H9 (cell line): Measurements from ENCODE around the gene POU6F2. TPM values are rescaled to one million over a fixed set of nuclear protein-coding genes. Genes with fewer than 3 reads are reported as not detected.

ENCODE experiments used
- DNase-seq: peaks from one replicate; pipeline ENCODE4 v3.0.0-alpha.2; 2017
- H2AFZ ChIP-seq: one replicate; pipeline ENCODE4 v1.6.1; 2013; ENCODE audit warnings: mild to moderate bottlenecking, low read length, control low read depth, moderate library complexity
- H2AK5ac ChIP-seq: 2 replicates; pipeline ENCODE4 v1.6.1; 2013; ENCODE audit warnings: low read length, control low read depth, mixed read lengths; ENCODE audit not compliant: insufficient read length
- H2BK120ac ChIP-seq: one replicate; pipeline ENCODE4 v1.6.1; 2013; ENCODE audit warnings: low read depth, mild to moderate bottlenecking, low read length, control low read depth, inconsistent platforms; ENCODE audit not compliant: poor library complexity, severe bottlenecking
- H2BK12ac ChIP-seq: 2 replicates; pipeline ENCODE4 v1.6.1; 2013; ENCODE audit warnings: low read length, control low read depth, mixed read lengths, low read depth; ENCODE audit not compliant: insufficient read length
- H2BK15ac ChIP-seq: 2 replicates; pipeline ENCODE4 v1.6.1; 2013; ENCODE audit warnings: low read depth, low read length, control low read depth
- H2BK20ac ChIP-seq: one replicate; pipeline ENCODE4 v1.6.1; 2013; ENCODE audit warnings: low read depth, mild to moderate bottlenecking, low read length, control low read depth, inconsistent platforms; ENCODE audit not compliant: poor library complexity, severe bottlenecking
- H2BK5ac ChIP-seq: 2 replicates; pipeline ENCODE4 v1.6.1; 2013; ENCODE audit warnings: low read length, control low read depth, mixed read lengths; ENCODE audit not compliant: insufficient read length
- H3K14ac ChIP-seq: 2 replicates; pipeline ENCODE4 v1.6.1; 2013; ENCODE audit warnings: low read length, control low read depth; ENCODE audit not compliant: insufficient read depth
- H3K18ac ChIP-seq: 2 replicates; pipeline ENCODE4 v1.6.1; 2013; ENCODE audit warnings: low read depth, mild to moderate bottlenecking, mixed read lengths, low read length, control low read depth; ENCODE audit not compliant: insufficient read length
- H3K23ac ChIP-seq: 2 replicates; pipeline ENCODE4 v1.6.1; 2013; ENCODE audit warnings: low read length, control low read depth, mixed read lengths, low read depth; ENCODE audit not compliant: insufficient read length
- H3K23me2 ChIP-seq: 2 replicates; pipeline ENCODE4 v1.6.1; 2013; ENCODE audit warnings: low read depth, mild to moderate bottlenecking, mixed read lengths, low read length, control low read depth; ENCODE audit not compliant: insufficient read length, poor library complexity, severe bottlenecking
- H3K27ac ChIP-seq: 2 replicates; pipeline ENCODE4 v1.5.1; 2013; ENCODE audit warnings: low read length, control low read depth, mixed read lengths, low read depth; ENCODE audit not compliant: insufficient read length
- H3K27me3 ChIP-seq: 2 replicates; pipeline ENCODE4 v1.6.1; 2013; ENCODE audit warnings: low read length, control low read depth, inconsistent platforms; ENCODE audit not compliant: insufficient read depth
- H3K4ac ChIP-seq: 2 replicates; pipeline ENCODE4 v1.6.1; 2013; ENCODE audit warnings: low read depth, mild to moderate bottlenecking, control low read depth, inconsistent platforms, low read length, moderate library complexity
- H3K4me1 ChIP-seq: 2 replicates; pipeline ENCODE4 v1.6.1; 2013; ENCODE audit warnings: low read length, control low read depth, inconsistent platforms; ENCODE audit not compliant: insufficient read depth
- H3K4me2 ChIP-seq: 2 replicates; pipeline ENCODE4 v1.6.1; 2013; ENCODE audit warnings: low read length, control low read depth, mixed read lengths; ENCODE audit not compliant: insufficient read length, insufficient read depth
- H3K56ac ChIP-seq: 2 replicates; pipeline ENCODE4 v1.6.1; 2013; ENCODE audit warnings: low read depth, mild to moderate bottlenecking, mixed read lengths, low read length, control low read depth; ENCODE audit not compliant: insufficient read length
- H3K79me1 ChIP-seq: 2 replicates; pipeline ENCODE4 v1.6.1; 2013; ENCODE audit warnings: low read depth, mild to moderate bottlenecking, moderate library complexity, low read length, control low read depth, inconsistent platforms; ENCODE audit not compliant: insufficient read depth, poor library complexity, severe bottlenecking
- H3K79me2 ChIP-seq: 2 replicates; pipeline ENCODE4 v1.6.1; 2013; ENCODE audit warnings: low read length, control low read depth, inconsistent platforms; ENCODE audit not compliant: insufficient read depth
- H3K9ac ChIP-seq: 2 replicates; pipeline ENCODE4 v1.6.1; 2013; ENCODE audit warnings: low read length, control low read depth, mixed read lengths; ENCODE audit not compliant: insufficient read length; ENCODE audit errors: extremely low read depth
- H3K9me3 ChIP-seq: one replicate; pipeline ENCODE4 v1.6.1; 2013; ENCODE audit warnings: low read depth, low read length, inconsistent platforms; ENCODE audit not compliant: control insufficient read depth
- H3T11ph ChIP-seq: one replicate; pipeline ENCODE4 v1.6.1; 2013; ENCODE audit warnings: mild to moderate bottlenecking, low read length, control low read depth, inconsistent platforms
- H4K20me1 ChIP-seq: one replicate; pipeline ENCODE4 v1.6.1; 2013; ENCODE audit not compliant: control insufficient read depth, insufficient read length, insufficient read depth
- H4K5ac ChIP-seq: 2 replicates; pipeline ENCODE4 v1.6.1; 2013; ENCODE audit warnings: low read depth, mild to moderate bottlenecking, mixed read lengths, low read length, control low read depth; ENCODE audit not compliant: insufficient read length
- H4K8ac ChIP-seq: replicated peaks from 2 replicates; pipeline ENCODE4 v1.6.1; 2013; ENCODE audit warnings: low read length, control low read depth, mixed read lengths, low read depth; ENCODE audit not compliant: insufficient read length
- H4K91ac ChIP-seq: 2 replicates; pipeline ENCODE4 v1.6.1; 2013; ENCODE audit warnings: low read depth, mild to moderate bottlenecking, moderate library complexity, mixed read lengths, low read length, control low read depth; ENCODE audit not compliant: insufficient read length
- H3K27ac Mint-ChIP-seq, 3 experiments: 2 replicates in 2 of 3; 3 replicates in 1 of 3; pipeline ENCODE4 v1.8.0; 2020 to 2021; ENCODE audit warnings: mixed read lengths in 3 of 3, mild to moderate bottlenecking in 1 of 3, moderate library complexity in 1 of 3
- H3K27me3 Mint-ChIP-seq: 2 replicates; pipeline ENCODE4 v1.8.0; 2021; ENCODE audit warnings: low read depth, mild to moderate bottlenecking, moderate library complexity, mixed read lengths
- H3K36me3 Mint-ChIP-seq, 3 experiments: 2 replicates in 2 of 3; 3 replicates in 1 of 3; pipeline ENCODE4 v1.8.0; 2020 to 2021; ENCODE audit warnings: low read depth in 3 of 3, mixed read lengths in 3 of 3; ENCODE audit not compliant: insufficient read depth in 1 of 3
- H3K4me1 Mint-ChIP-seq, 2 experiments: 2 replicates each; pipeline ENCODE4 v1.8.0; 2020; ENCODE audit warnings: mixed read lengths in 2 of 2
- H3K4me3 Mint-ChIP-seq, 2 experiments: 2 replicates in 1 of 2; 3 replicates in 1 of 2; pipeline ENCODE4 v1.8.0; 2020 to 2021; ENCODE audit warnings: mild to moderate bottlenecking in 2 of 2, mixed read lengths in 2 of 2, moderate library complexity in 1 of 2
- H3K9me3 Mint-ChIP-seq, 2 experiments: 2 replicates in 1 of 2; 3 replicates in 1 of 2; pipeline ENCODE4 v1.8.0; 2020; ENCODE audit warnings: mild to moderate bottlenecking in 2 of 2, mixed read lengths in 2 of 2, moderate library complexity in 1 of 2
- WGBS: extraction: QIAGEN DNeasy Blood & Tissue Kit; methylation state at CpG from one replicate; pipeline ENCODE4 v1.1.7; 2013; ENCODE audit warnings: missing lambda C conversion rate, low lambda C conversion rate, mixed read lengths; ENCODE audit not compliant: insufficient read length; ENCODE audit errors: extremely low coverage; 5-methylcytosine and 5-hydroxymethylcytosine counted together
- total RNA-seq: library from RNA; stranded (reverse); gene quantifications from 2 replicates; pipeline ENCODE4 v1.2.1, GENCODE V29; 2021
- TF ChIP-seq, protein P1 (sequence below): fragments of 200-600 bp; sonication (generic); conservative IDR thresholded peaks from 3 replicates; pipeline ENCODE4 v1.8.0; 2021; ENCODE audit warnings: antibody characterized with exemption, mild to moderate bottlenecking

POU6F2 gene
- total RNA-seq, 1 experiment from 2014 or later: 1.9 TPM

DNA sequence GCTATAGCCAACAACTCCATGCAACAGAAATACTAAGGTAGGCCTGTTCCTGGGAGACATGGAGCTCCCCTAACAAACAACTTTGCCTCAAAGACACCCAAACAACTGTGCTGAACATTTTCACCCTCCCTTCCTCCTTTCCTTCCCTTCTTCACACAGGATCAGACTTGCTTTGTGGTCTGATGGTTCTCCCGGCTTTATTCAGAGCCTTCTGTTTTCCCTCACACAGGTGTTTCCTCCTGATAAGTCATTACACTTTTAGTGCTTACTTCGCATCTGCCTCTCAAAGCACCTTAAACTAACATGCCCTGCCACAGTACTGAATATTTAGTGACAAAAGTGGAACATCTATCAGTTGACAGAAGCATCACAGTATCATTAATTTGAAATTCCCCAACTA lies 532.2 kb downstream of the POU6F2 start:
- peaks cover 0 to 3% of the 10 kb centered on the region in 2 experiments; a peak in 1 of 4 replicates for H3K4me1 Mint-ChIP-seq
- H3K4me3 Mint-ChIP-seq: no peak overlapping the region
- H2BK120ac ChIP-seq: no peak overlapping the region
- no peak overlapping the region for H3K9ac ChIP-seq
- H3K27ac Mint-ChIP-seq: no peak overlapping the region; a peak in 1 of 7 replicates
- H3K4me2 ChIP-seq: no peak overlapping the region
- H4K8ac ChIP-seq: no peak overlapping the region
- H3K4ac ChIP-seq: no peak overlapping the region
- no peak overlapping the region for H3T11ph ChIP-seq
- no peak overlapping the region for H2AK5ac ChIP-seq
- H2BK5ac ChIP-seq: no peak overlapping the region
- H2AFZ ChIP-seq: no peak overlapping the region
- H3K9me3 Mint-ChIP-seq: no peaks in the 10 kb centered on the region
- no peak overlapping the region for H3K27ac ChIP-seq
- no peak overlapping the region for H4K5ac ChIP-seq
- no peak for DNase-seq
- no peaks in the 10 kb centered on the region for H3K9me3 ChIP-seq
- no peaks in the 10 kb centered on the region for H3K4me1 ChIP-seq
- H3K56ac ChIP-seq: no peak overlapping the region
- no peak overlapping the region for H2BK15ac ChIP-seq
- no peak overlapping the region for H3K23ac ChIP-seq
- no peaks in the 10 kb centered on the region for H3K79me2 ChIP-seq
- no peaks in the 10 kb centered on the region for H3K23me2 ChIP-seq
- H3K36me3 Mint-ChIP-seq: no peaks in the 10 kb centered on the region
- H2BK20ac ChIP-seq: no peak overlapping the region
- WGBS: no CpG with 5 or more reads among the region's 2 CpGs
- no peaks in the 10 kb centered on the region for H3K27me3 Mint-ChIP-seq
- no peak overlapping the region for H4K91ac ChIP-seq
- H3K18ac ChIP-seq: no peak overlapping the region
- no peaks in the 10 kb centered on the region for H3K27me3 ChIP-seq
- no peaks in the 10 kb centered on the region for H3K79me1 ChIP-seq
- no peak overlapping the region for H3K14ac ChIP-seq
- TF ChIP-seq, protein P1, sequence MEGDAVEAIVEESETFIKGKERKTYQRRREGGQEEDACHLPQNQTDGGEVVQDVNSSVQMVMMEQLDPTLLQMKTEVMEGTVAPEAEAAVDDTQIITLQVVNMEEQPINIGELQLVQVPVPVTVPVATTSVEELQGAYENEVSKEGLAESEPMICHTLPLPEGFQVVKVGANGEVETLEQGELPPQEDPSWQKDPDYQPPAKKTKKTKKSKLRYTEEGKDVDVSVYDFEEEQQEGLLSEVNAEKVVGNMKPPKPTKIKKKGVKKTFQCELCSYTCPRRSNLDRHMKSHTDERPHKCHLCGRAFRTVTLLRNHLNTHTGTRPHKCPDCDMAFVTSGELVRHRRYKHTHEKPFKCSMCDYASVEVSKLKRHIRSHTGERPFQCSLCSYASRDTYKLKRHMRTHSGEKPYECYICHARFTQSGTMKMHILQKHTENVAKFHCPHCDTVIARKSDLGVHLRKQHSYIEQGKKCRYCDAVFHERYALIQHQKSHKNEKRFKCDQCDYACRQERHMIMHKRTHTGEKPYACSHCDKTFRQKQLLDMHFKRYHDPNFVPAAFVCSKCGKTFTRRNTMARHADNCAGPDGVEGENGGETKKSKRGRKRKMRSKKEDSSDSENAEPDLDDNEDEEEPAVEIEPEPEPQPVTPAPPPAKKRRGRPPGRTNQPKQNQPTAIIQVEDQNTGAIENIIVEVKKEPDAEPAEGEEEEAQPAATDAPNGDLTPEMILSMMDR: no peak
- no peaks in the 10 kb centered on the region for H4K20me1 ChIP-seq
- H2BK12ac ChIP-seq: no peak overlapping the region
